Measurements from ENCODE around the gene MAF.

Gene MAF

GRCh38 chr16:79601092-79601930, 774 bp upstream of the MAF start:
- peak; percentile 3 for ATAC-seq
- Mint-ChIP-seq H3K27me3 (peaks cover 92% of the 10 kb centered on the region), H3K4me3 (peak overlapping the region; percentile 16)

DNA sequence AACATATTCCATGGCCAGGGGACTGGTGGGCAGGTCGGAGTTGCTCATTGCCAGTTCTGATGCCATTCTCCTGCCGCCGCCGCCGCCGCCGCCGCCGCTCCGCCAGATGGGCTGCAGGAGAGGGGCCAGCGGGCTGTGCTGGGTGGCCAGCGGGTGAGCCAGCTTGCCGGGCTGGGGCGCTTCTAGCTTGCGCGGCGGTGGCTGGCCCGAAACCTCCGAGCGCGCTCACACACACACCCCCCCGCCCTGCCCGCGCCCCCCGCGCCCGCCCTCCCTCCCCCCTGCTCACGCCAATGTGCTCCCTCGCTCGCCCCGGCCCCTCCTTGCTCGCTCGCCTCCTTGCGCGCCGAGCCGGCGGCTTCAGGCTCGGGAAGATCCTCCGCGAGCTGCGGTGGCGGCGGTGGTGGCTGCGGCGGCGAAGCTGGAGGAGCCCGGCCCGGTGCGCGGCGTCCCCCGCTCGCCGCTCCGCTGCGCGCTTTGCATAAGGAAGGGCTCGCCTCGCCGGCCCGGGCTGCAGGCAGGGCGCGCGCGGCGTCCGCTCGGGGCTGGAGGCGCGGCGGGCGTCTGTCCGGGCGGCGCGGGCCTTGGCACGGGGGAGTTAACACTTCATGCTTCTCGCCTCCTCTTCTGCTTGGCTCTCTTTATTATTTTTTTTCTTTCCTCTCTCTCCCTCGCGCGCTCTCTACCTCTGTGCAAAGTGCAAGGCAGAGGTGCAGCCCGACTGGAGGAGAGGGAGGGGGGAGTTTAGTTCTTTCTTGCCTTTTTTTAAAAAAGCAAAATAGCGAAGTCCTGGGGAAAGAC, 500 bp downstream of the MAF start:
- H3K4me1 Mint-ChIP-seq: peaks cover 28% of the 10 kb centered on the region
- no peaks in the 10 kb centered on the region for H3K36me3 Mint-ChIP-seq
- H3K27me3 Mint-ChIP-seq: peaks cover 92% of the 10 kb centered on the region
- H3K9me3 Mint-ChIP-seq: no peaks in the 10 kb centered on the region
- peak overlapping the region; percentile 89 for H3K4me3 Mint-ChIP-seq
- ATAC-seq: peak; percentile 66
- no peak overlapping the region for H3K27ac Mint-ChIP-seq

More at GRCh38 chr16:79601092-79601930, 774 bp upstream of the MAF start:
- Mint-ChIP-seq H3K27ac (no peak overlapping the region), H3K36me3 (no peaks in the 10 kb centered on the region), H3K9me3 (no peaks in the 10 kb centered on the region), H3K4me1 (peaks cover 34% of the 10 kb centered on the region)

- no peaks in the 10 kb centered on the region for H3K9me3 Mint-ChIP-seq
- peak overlapping the region; percentile 72 for H3K4me3 Mint-ChIP-seq
- peaks cover 91% of the 10 kb centered on the region for H3K27me3 Mint-ChIP-seq
- H3K36me3 Mint-ChIP-seq: no peaks in the 10 kb centered on the region
- H3K27ac Mint-ChIP-seq: no peak overlapping the region
- no peak for ATAC-seq
- H3K4me1 Mint-ChIP-seq: peaks cover 28% of the 10 kb centered on the region
Observed at GRCh38 chr16:79599256-79599836, 1.2 kb downstream of the MAF start.

DNA sequence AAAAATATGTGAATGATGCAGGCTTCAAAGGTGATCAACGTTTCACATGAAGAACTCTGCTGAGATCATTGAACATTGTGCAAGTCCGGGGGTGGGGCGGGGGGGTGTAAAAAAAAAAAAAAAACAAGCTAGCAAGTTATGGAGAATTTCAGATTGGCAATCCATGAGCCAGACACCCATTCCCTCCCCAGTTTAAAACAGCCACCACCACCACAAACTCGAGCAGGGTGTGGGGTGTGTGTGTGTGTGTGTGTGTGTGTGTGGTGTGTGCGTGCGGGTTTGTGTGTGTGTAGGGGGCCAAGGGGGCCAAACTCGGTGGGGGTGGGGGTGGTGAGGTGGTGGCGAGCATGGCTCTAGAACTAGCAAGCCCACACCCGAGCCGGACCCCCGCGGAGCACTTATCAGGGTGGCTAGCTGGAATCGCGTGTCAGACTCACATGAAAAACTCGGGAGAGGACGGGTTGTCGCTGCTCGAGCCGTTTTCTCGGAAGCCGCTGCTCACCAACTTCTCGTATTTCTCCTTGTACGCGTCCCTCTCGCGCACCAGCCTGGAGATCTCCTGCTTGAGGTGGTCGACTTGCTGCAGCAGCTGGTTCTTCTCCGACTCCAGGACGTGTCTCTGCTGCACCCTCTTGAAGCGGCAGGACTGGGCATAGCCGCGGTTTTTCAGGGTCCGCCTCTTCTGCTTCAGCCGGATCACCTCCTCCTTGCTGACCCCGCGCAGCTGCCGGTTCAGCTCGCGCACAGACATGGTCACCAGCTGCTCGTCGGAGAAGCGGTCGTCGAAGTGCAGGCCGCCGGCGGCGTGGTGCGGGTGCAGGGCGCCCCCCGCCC, 2.0 kb downstream of the MAF start:
- no peak for ATAC-seq
- Mint-ChIP-seq H3K27ac (no peak overlapping the region), H3K36me3 (no peaks in the 10 kb centered on the region), H3K4me3 (no peak overlapping the region), H3K27me3 (peaks cover 86% of the 10 kb centered on the region), H3K4me1 (peaks cover 28% of the 10 kb centered on the region), H3K9me3 (no peaks in the 10 kb centered on the region)

GRCh38 chr16:79598063-79598347, 2.5 kb downstream of the MAF start:
- H3K4me3 Mint-ChIP-seq: no peak overlapping the region
- H3K9me3 Mint-ChIP-seq: no peaks in the 10 kb centered on the region
- peaks cover 28% of the 10 kb centered on the region for H3K4me1 Mint-ChIP-seq
- peaks cover 89% of the 10 kb centered on the region for H3K27me3 Mint-ChIP-seq
- no peak overlapping the region for H3K27ac Mint-ChIP-seq
- ATAC-seq: no peak
- no peaks in the 10 kb centered on the region for H3K36me3 Mint-ChIP-seq

- peaks cover 89% of the 10 kb centered on the region for H3K27me3 Mint-ChIP-seq
- no peak overlapping the region for H3K4me3 Mint-ChIP-seq
- ATAC-seq: no peak
- H3K4me1 Mint-ChIP-seq: peaks cover 28% of the 10 kb centered on the region
- H3K27ac Mint-ChIP-seq: no peak overlapping the region
- no peaks in the 10 kb centered on the region for H3K36me3 Mint-ChIP-seq
- no peaks in the 10 kb centered on the region for H3K9me3 Mint-ChIP-seq
Observed at GRCh38 chr16:79597277-79598062, 3.1 kb downstream of the MAF start.

GRCh38 chr16:79595931-79596450, 4.5 kb downstream of the MAF start:
- H3K27me3 Mint-ChIP-seq: peaks cover 90% of the 10 kb centered on the region
- H3K9me3 Mint-ChIP-seq: no peaks in the 10 kb centered on the region
- no peak overlapping the region for H3K27ac Mint-ChIP-seq
- ATAC-seq: no peak
- no peaks in the 10 kb centered on the region for H3K36me3 Mint-ChIP-seq
- no peak overlapping the region for H3K4me3 Mint-ChIP-seq
- H3K4me1 Mint-ChIP-seq: peaks cover 15% of the 10 kb centered on the region

GRCh38 chr16:79595231-79595641, 5.3 kb downstream of the MAF start:
- no peak for ATAC-seq
- peaks cover 90% of the 10 kb centered on the region for H3K27me3 Mint-ChIP-seq
- H3K9me3 Mint-ChIP-seq: no peaks in the 10 kb centered on the region
- peaks cover 8% of the 10 kb centered on the region for H3K4me1 Mint-ChIP-seq
- H3K27ac Mint-ChIP-seq: no peak overlapping the region
- no peaks in the 10 kb centered on the region for H3K36me3 Mint-ChIP-seq
- no peak overlapping the region for H3K4me3 Mint-ChIP-seq

DNA sequence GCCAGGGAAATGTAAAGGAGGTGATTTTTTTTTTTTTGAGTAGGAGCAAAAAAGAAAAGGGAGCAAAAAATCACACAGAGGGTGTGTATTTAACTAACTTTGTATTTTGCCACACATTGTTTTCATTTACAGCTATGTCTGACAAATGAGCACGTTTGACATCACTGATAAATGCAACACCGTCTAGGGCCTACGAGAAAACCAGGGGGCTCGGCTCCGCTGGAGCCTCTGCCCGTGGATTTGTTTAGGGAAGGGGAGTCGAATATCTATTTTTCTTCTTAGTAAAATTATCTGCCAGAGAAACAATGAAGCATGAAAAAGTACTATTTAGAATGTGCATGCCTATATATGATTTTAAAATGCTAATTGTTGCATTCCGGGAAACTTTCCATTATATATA, 6.8 kb downstream of the MAF start:
- H3K27ac Mint-ChIP-seq: no peak overlapping the region
- H3K36me3 Mint-ChIP-seq: no peaks in the 10 kb centered on the region
- no peaks in the 10 kb centered on the region for H3K9me3 Mint-ChIP-seq
- no peaks in the 10 kb centered on the region for H3K4me1 Mint-ChIP-seq
- H3K4me3 Mint-ChIP-seq: no peak overlapping the region
- H3K27me3 Mint-ChIP-seq: peaks cover 84% of the 10 kb centered on the region
- no peak for ATAC-seq

GRCh38 chr16:79593074-79593531, 7.4 kb downstream of the MAF start:
- Mint-ChIP-seq H3K9me3 (no peaks in the 10 kb centered on the region), H3K27me3 (peaks cover 84% of the 10 kb centered on the region), H3K27ac (no peak overlapping the region), H3K4me3 (no peak overlapping the region), H3K36me3 (no peaks in the 10 kb centered on the region), H3K4me1 (no peaks in the 10 kb centered on the region)
- ATAC-seq: no peak

DNA sequence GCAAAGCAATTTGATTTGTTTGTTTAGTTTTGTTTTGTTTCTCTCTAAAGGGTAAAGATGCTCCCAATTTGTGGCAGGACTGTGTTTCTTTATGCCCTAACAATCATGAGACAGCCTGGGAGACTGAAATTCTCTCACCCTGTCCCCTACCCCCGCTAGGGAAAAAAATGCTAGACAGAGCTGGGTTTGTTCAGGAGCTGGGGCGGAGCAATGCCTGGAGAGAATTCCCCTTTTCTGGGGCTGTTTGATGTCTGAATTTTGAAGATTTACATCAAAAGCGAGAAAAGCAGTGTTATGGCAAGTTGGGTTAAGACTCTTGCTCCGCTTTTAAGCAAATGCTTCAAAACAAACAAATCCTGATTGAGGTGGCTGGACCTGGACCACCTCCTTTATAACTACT, 8.4 kb downstream of the MAF start:
- peaks cover 86% of the 10 kb centered on the region for H3K27me3 Mint-ChIP-seq
- no peak overlapping the region for H3K27ac Mint-ChIP-seq
- H3K36me3 Mint-ChIP-seq: no peaks in the 10 kb centered on the region
- H3K4me3 Mint-ChIP-seq: no peak overlapping the region
- no peak for ATAC-seq
- no peaks in the 10 kb centered on the region for H3K4me1 Mint-ChIP-seq
- no peaks in the 10 kb centered on the region for H3K9me3 Mint-ChIP-seq

DNA sequence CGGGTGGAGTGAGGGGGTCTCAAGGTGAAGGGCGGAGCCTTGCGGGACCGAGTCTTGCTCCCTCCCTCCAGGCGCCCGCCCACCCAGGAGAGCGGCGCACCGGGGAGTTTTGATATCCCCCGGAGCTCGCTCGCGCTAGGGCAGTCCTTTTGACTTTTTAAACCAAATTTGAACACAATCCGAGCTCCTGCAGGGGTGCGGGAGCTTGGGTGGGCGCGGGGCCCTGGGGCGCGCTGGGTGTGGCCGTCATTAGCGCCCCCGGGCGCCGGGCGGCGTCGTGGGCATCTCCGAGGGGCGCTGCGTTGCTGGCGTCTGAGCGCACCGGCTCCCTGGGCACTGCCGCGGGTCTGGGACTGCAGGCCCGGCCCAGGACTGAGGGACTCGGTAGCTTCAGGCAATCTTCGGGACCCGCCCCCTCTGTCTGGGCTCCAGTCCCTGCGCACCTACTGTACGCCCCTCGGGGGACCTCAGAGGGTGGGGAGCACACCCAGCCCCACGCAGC, 10.9 kb downstream of the MAF start:
- Mint-ChIP-seq H3K27me3 (peaks cover 63% of the 10 kb centered on the region), H3K4me3 (no peak overlapping the region), H3K36me3 (no peaks in the 10 kb centered on the region), H3K4me1 (no peaks in the 10 kb centered on the region), H3K27ac (no peak overlapping the region), H3K9me3 (no peaks in the 10 kb centered on the region)
- ATAC-seq: peak; percentile 51

DNA sequence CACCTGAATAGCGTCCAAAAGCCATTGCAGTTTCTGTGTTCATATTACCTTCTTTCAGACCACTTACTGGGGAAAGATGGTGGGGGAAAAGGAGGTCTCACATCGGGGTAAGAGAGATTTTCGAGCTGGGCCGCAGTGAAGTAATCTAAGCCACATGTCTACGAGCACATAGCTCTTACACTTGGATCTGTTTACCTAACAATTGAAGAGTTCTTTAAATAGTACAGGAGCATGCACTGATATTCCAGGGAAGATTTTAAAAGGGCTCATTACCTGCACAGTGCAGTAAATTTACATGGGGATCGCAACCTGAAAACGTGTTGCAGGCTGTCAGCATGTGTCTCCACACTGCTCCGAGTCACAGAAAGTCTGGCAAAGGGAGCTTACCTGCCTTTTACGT, 12.6 kb downstream of the MAF start:
- H3K4me3 Mint-ChIP-seq: no peak overlapping the region
- ATAC-seq: no peak
- H3K27ac Mint-ChIP-seq: no peak overlapping the region
- H3K9me3 Mint-ChIP-seq: no peaks in the 10 kb centered on the region
- no peaks in the 10 kb centered on the region for H3K36me3 Mint-ChIP-seq
- peaks cover 52% of the 10 kb centered on the region for H3K27me3 Mint-ChIP-seq
- no peaks in the 10 kb centered on the region for H3K4me1 Mint-ChIP-seq

GRCh38 chr16:79587296-79587695, 13.2 kb downstream of the MAF start:
- Mint-ChIP-seq H3K4me3 (no peak overlapping the region), H3K4me1 (no peaks in the 10 kb centered on the region), H3K36me3 (no peaks in the 10 kb centered on the region), H3K9me3 (no peaks in the 10 kb centered on the region), H3K27me3 (peaks cover 46% of the 10 kb centered on the region), H3K27ac (no peak overlapping the region)
- no peak for ATAC-seq

Data from stimulated activated memory B cell treated with anti-CD40 and anti-IgM and Interleukin-4, amounts not matched to agents 10 μg/mL and 1 μg/mL and 100 μg/mL, for 72 hours (primary cell).